Dendritic cell treated with granulocyte-macrophage colony-stimulating factor and Interleukin-4, amounts not matched to agents 40 ng/mL and 50 ng/mL, for 4 days (primary cell): ENCODE measurements around the gene ZFAND3.
"Not testable (repeated sequence)": the region's sequence is repeated elsewhere in the genome, so short reads cannot be mapped to it uniquely, and the experiment has no call there.

Experiments
- H3K27ac Mint-ChIP-seq: one replicate; pipeline ENCODE4 v1.8.0; 2022; ENCODE audit warnings: mild to moderate bottlenecking, mixed read lengths
- H3K27me3 Mint-ChIP-seq: one replicate; pipeline ENCODE4 v1.8.0; 2022; ENCODE audit warnings: mild to moderate bottlenecking, mixed read lengths
- H3K36me3 Mint-ChIP-seq: one replicate; pipeline ENCODE4 v1.8.0; 2022; ENCODE audit warnings: low read depth, mixed read lengths
- H3K4me1 Mint-ChIP-seq: one replicate; pipeline ENCODE4 v1.8.0; 2022; ENCODE audit warnings: low read depth, mixed read lengths
- H3K4me3 Mint-ChIP-seq: one replicate; pipeline ENCODE4 v1.8.0; 2022; ENCODE audit warnings: mild to moderate bottlenecking, moderate library complexity, mixed read lengths
- H3K9me3 Mint-ChIP-seq: one replicate; pipeline ENCODE4 v1.8.0; 2022; ENCODE audit warnings: mixed read lengths
- intact Hi-C: fragments of 100-400 bp; cut with micrococcal nuclease; formaldehyde crosslinking; loops from one replicate; pipeline ENCODE4 v1.15.0; 2022

Gene ZFAND3

GRCh38 chr6:37987559-37987958 is 168.0 kb downstream of the ZFAND3 start:
- Mint-ChIP-seq H3K9me3 (no peaks in the 10 kb centered on the region), H3K4me3 (no peak overlapping the region), H3K4me1 (peaks cover 9% of the 10 kb centered on the region), H3K27me3 (no peaks in the 10 kb centered on the region), H3K36me3 (no peaks in the 10 kb centered on the region), H3K27ac (no peak overlapping the region)
- intact Hi-C loops: no loop called here

GRCh38 chr6:37988127-37988526 is 168.6 kb downstream of the ZFAND3 start:
- intact Hi-C loops: no loop called here
- H3K4me3 Mint-ChIP-seq: no peak overlapping the region
- no peaks in the 10 kb centered on the region for H3K36me3 Mint-ChIP-seq
- H3K9me3 Mint-ChIP-seq: no peaks in the 10 kb centered on the region
- no peak overlapping the region for H3K27ac Mint-ChIP-seq
- no peaks in the 10 kb centered on the region for H3K27me3 Mint-ChIP-seq
- H3K4me1 Mint-ChIP-seq: peaks cover 13% of the 10 kb centered on the region

- Mint-ChIP-seq H3K9me3 (no peaks in the 10 kb centered on the region), H3K27me3 (no peaks in the 10 kb centered on the region), H3K4me3 (no peak overlapping the region), H3K4me1 (peaks cover 13% of the 10 kb centered on the region), H3K27ac (no peak overlapping the region), H3K36me3 (no peaks in the 10 kb centered on the region)
- intact Hi-C loops: no loop called here
These were observed 169.2 kb downstream of the ZFAND3 start for GRCh38 chr6:37988696-37989095.

GRCh38 chr6:37990762-37991525 is 171.4 kb downstream of the ZFAND3 start:
- Mint-ChIP-seq H3K4me1 (peaks cover 18% of the 10 kb centered on the region), H3K4me3 (no peak overlapping the region), H3K9me3 (no peaks in the 10 kb centered on the region), H3K36me3 (no peaks in the 10 kb centered on the region), H3K27me3 (no peaks in the 10 kb centered on the region), H3K27ac (no peak overlapping the region)
- intact Hi-C loops: no loop called here

GRCh38 chr6:37992749-37993148 is 173.2 kb downstream of the ZFAND3 start:
- intact Hi-C loops: no loop called here

GRCh38 chr6:37993194-37993593 is 173.7 kb downstream of the ZFAND3 start:
- H3K9me3 Mint-ChIP-seq, H3K27me3 Mint-ChIP-seq, H3K36me3 Mint-ChIP-seq, H3K27ac Mint-ChIP-seq, intact Hi-C loops, H3K4me3 Mint-ChIP-seq: not testable (repeated sequence)
- peaks cover 18% of the 10 kb centered on the region for H3K4me1 Mint-ChIP-seq

More at GRCh38 chr6:37992749-37993148, 173.2 kb downstream of the ZFAND3 start:
- Mint-ChIP-seq H3K36me3 (no peaks in the 10 kb centered on the region), H3K9me3 (no peaks in the 10 kb centered on the region), H3K4me3 (no peak overlapping the region), H3K27me3 (no peaks in the 10 kb centered on the region), H3K4me1 (peaks cover 18% of the 10 kb centered on the region), H3K27ac (no peak overlapping the region)

GRCh38 chr6:37993596-37993995 is 174.1 kb downstream of the ZFAND3 start:
- intact Hi-C loops: no loop called here
- H3K9me3 Mint-ChIP-seq: no peaks in the 10 kb centered on the region
- no peaks in the 10 kb centered on the region for H3K36me3 Mint-ChIP-seq
- peaks cover 14% of the 10 kb centered on the region for H3K4me1 Mint-ChIP-seq
- H3K4me3 Mint-ChIP-seq: no peak overlapping the region
- H3K27me3 Mint-ChIP-seq: no peaks in the 10 kb centered on the region
- no peak overlapping the region for H3K27ac Mint-ChIP-seq

- no peak overlapping the region for H3K4me3 Mint-ChIP-seq
- no peaks in the 10 kb centered on the region for H3K9me3 Mint-ChIP-seq
- no peaks in the 10 kb centered on the region for H3K27me3 Mint-ChIP-seq
- no peaks in the 10 kb centered on the region for H3K36me3 Mint-ChIP-seq
- peaks cover 11% of the 10 kb centered on the region for H3K4me1 Mint-ChIP-seq
- intact Hi-C loops: no loop called here
- no peak overlapping the region for H3K27ac Mint-ChIP-seq
These were observed 174.7 kb downstream of the ZFAND3 start for GRCh38 chr6:37994223-37994622.

GRCh38 chr6:37998366-37998765 is 178.8 kb downstream of the ZFAND3 start:
- Mint-ChIP-seq H3K36me3 (no peaks in the 10 kb centered on the region), H3K4me1 (peaks cover 6% of the 10 kb centered on the region)
- intact Hi-C loops: no loop called here

GRCh38 chr6:38001386-38001785 is 181.9 kb downstream of the ZFAND3 start:
- no peaks in the 10 kb centered on the region for H3K36me3 Mint-ChIP-seq
- peaks cover 9% of the 10 kb centered on the region for H3K9me3 Mint-ChIP-seq
- intact Hi-C loops: no loop called here
- H3K4me3 Mint-ChIP-seq: no peak overlapping the region
- H3K4me1 Mint-ChIP-seq: no peaks in the 10 kb centered on the region
- no peaks in the 10 kb centered on the region for H3K27me3 Mint-ChIP-seq
- H3K27ac Mint-ChIP-seq: no peak overlapping the region

More at GRCh38 chr6:37998366-37998765, 178.8 kb downstream of the ZFAND3 start:
- no peak overlapping the region for H3K4me3 Mint-ChIP-seq
- peaks cover 9% of the 10 kb centered on the region for H3K9me3 Mint-ChIP-seq
- H3K27ac Mint-ChIP-seq: no peak overlapping the region
- no peaks in the 10 kb centered on the region for H3K27me3 Mint-ChIP-seq

GRCh38 chr6:38004908-38005307 is 185.4 kb downstream of the ZFAND3 start:
- intact Hi-C loops: no loop called here
- H3K27ac Mint-ChIP-seq: no peak overlapping the region

GRCh38 chr6:38011937-38012336 is 192.4 kb downstream of the ZFAND3 start:
- Mint-ChIP-seq H3K4me1 (peaks cover 6% of the 10 kb centered on the region), H3K27me3 (no peaks in the 10 kb centered on the region), H3K4me3 (no peak overlapping the region), H3K36me3 (peaks cover 7% of the 10 kb centered on the region), H3K9me3 (peaks cover 9% of the 10 kb centered on the region), H3K27ac (no peak overlapping the region)
- intact Hi-C loops: loop anchor here (10.0 kb wide), 2 partner anchors 217 to 307 kb away; no protein-coding TSS in a partner anchor

More at GRCh38 chr6:38004908-38005307, 185.4 kb downstream of the ZFAND3 start:
- H3K9me3 Mint-ChIP-seq: peaks cover 11% of the 10 kb centered on the region
- peaks cover 4% of the 10 kb centered on the region for H3K36me3 Mint-ChIP-seq
- H3K4me3 Mint-ChIP-seq: no peak overlapping the region
- H3K27me3 Mint-ChIP-seq: no peaks in the 10 kb centered on the region
- peaks cover 5% of the 10 kb centered on the region for H3K4me1 Mint-ChIP-seq

- Mint-ChIP-seq H3K36me3 (peaks cover 7% of the 10 kb centered on the region), H3K27me3 (no peaks in the 10 kb centered on the region), H3K4me3 (no peak overlapping the region), H3K27ac (no peak overlapping the region), H3K9me3 (peaks cover 9% of the 10 kb centered on the region), H3K4me1 (peaks cover 12% of the 10 kb centered on the region)
- intact Hi-C loops: loop anchor here (10.0 kb wide), 2 partner anchors 218 to 308 kb away; no protein-coding TSS in a partner anchor
These were observed 193.0 kb downstream of the ZFAND3 start for GRCh38 chr6:38012573-38012972.

- Mint-ChIP-seq H3K4me3 (no peak overlapping the region), H3K36me3 (no peaks in the 10 kb centered on the region), H3K4me1 (peaks cover 17% of the 10 kb centered on the region), H3K9me3 (peaks cover 1% of the 10 kb centered on the region), H3K27me3 (no peaks in the 10 kb centered on the region), H3K27ac (no peak overlapping the region)
- intact Hi-C loops: loop anchor here (10.0 kb wide), 2 partner anchors 221 to 311 kb away; no protein-coding TSS in a partner anchor
These were observed 195.8 kb downstream of the ZFAND3 start for GRCh38 chr6:38015341-38015740.
